Heart right ventricle (tissue), 16 donors: ENCODE data around the gene AP1M2. TPM values are rescaled to one million over a fixed set of nuclear protein-coding genes. Genes with fewer than 3 reads are reported as not detected.
A peak's percentile ranks its signal among the peaks of the same experiment; 100 is the strongest.

Experiments used
- ATAC-seq, 8 donors: fragments of 200-7000 bp; cut with Tn5 transposase; one replicate each; pipeline ENCODE4 v1.9.1; 2020; ENCODE audit warnings: mild to moderate bottlenecking in 8 of 8, moderate library complexity in 8 of 8, moderate number of reproducible peaks in 1 of 8
- DNase-seq, 2 donors: peaks; one replicate each; pipeline ENCODE4 v3.0.0-alpha.2; 2020
- H3K27ac ChIP-seq, 10 donors: fragments of 200-600 bp; sonication (generic) in 2 of 10; one replicate each; pipeline versions ENCODE4 v1.5.0 to v1.8.0; 2020 to 2022; ENCODE audit warnings: mild to moderate bottlenecking in 3 of 10
- H3K27me3 ChIP-seq, 7 donors: fragments of 200-600 bp; one replicate each; pipeline ENCODE4 v1.8.0; 2021 to 2022; ENCODE audit warnings: mild to moderate bottlenecking in 2 of 7
- H3K36me3 ChIP-seq, 9 donors: fragments of 200-600 bp; sonication (generic) in 1 of 9; one replicate each; pipeline versions ENCODE4 v1.5.0 to v1.8.0; 2020 to 2022; ENCODE audit warnings: mild to moderate bottlenecking in 2 of 9
- H3K4me1 ChIP-seq, 9 donors: fragments of 200-600 bp; sonication (generic) in 1 of 9; one replicate each; pipeline versions ENCODE4 v1.5.0 to v1.8.0; 2020 to 2022; ENCODE audit warnings: mild to moderate bottlenecking in 4 of 9
- H3K4me3 ChIP-seq, 10 donors: fragments of 200-600 bp; sonication (generic) in 2 of 10; one replicate each; pipeline versions ENCODE4 v1.5.0 to v1.8.0; 2020 to 2022; ENCODE audit warnings: mild to moderate bottlenecking in 7 of 10, moderate library complexity in 2 of 10
- H3K9me3 ChIP-seq, 11 donors: fragments of 200-600 bp in 10 of 11; sonication (generic) in 2 of 11; one replicate each; pipeline versions ENCODE4 v1.5.0 to v1.8.0; 2013 to 2022; ENCODE audit warnings: mild to moderate bottlenecking in 2 of 11, control low read depth in 1 of 11, moderate library complexity in 1 of 11
- CTCF ChIP-seq, 9 donors: fragments of 200-600 bp; sonication (generic) in 2 of 9; IDR thresholded peaks; one replicate each; pipeline versions ENCODE4 v1.5.0 to v1.8.0; 2021 to 2022; ENCODE audit warnings: antibody characterized with exemption in 9 of 9, mild to moderate bottlenecking in 5 of 9, moderate library complexity in 1 of 9
- WGBS, 2 donors: extraction: QIAGEN DNeasy Blood & Tissue Kit; methylation state at CpG; one replicate each; pipeline ENCODE4 v1.1.7; 2013; ENCODE audit warnings: inconsistent platforms in 1 of 2; 5-methylcytosine and 5-hydroxymethylcytosine counted together
- intact Hi-C, 10 donors: fragments of 100-400 bp; cut with DNase I; formaldehyde crosslinking; loops; one replicate each; pipeline versions ENCODE4 v1.11.1 to v1.14.2; 2022
- polyA plus RNA-seq, 2 donors: library from polyadenylated mRNA; stranded (reverse); fragments of 200-250 nt; gene quantifications; one replicate each; pipeline ENCODE4 v1.2.3, GENCODE V29; 2013
- total RNA-seq, 10 donors: library from RNA; stranded (reverse); fragmentation: NEBNext Ultra II Directional in 3 of 10; extraction: Animal tissue kit (Norgen Biotek cat#: 25700) in 3 of 10; gene quantifications; one replicate each; pipeline versions ENCODE4 v1.2.1 to v1.2.4, GENCODE V29; 2021 to 2023
- donor health status: Arrhythmogenic right ventricular cardiomyopathy.
- donor health status: ischemic (EF 13 %, LVEDD 7.1; RV severe dilation, severe dysfunction).
- donor health status: healthy with polysubstance abuse.
- donor health status: DM: no; HTN: yes; CAD: no.
- donor health status: DM: no; HTN: no; CAD: no.
- donor health status: ischemic (EF 25% LVEDD 6.9; RV normal size, moderate dysfunction).
- donor health status: ischemic (EF 25% LVEDD 5.7; RV mildly dilated, moderate dysfunction).
- donor health status: healthy.
- donor health status: DM: yes; HTN: yes; CAD: no.
- donor health status: Ischemic cardiomyopathy.
- donor health status: ischemic (EF 35%, LVEDD 5.7; RV mildly dilated, moderate dysfunction).
- donor health status: nonischemic (EF 11% LVEDD 7.7; RV severe dilation, severe dysfunction).
- donor health status: DM: yes; HTN: yes; CAD: no.
- donor health status: PGD.
- donor health status: ischemic (EF 29% LVEDD 5.4; RV normal size, mild dysfunction).
- donor health status: nonischemic (EF 23%, LVEDD 6.1; RV moderate dilation, normal function).

Gene AP1M2
- total and polyA plus RNA-seq, 12 donors: not detected

GRCh38 chr19:10557603-10558197, 29.4 kb downstream of the AP1M2 start:
- no peak for ATAC-seq
- H3K4me1 ChIP-seq: peaks cover 0 to 23% (median 0%) of the 10 kb centered on the region in 9 donors
- intact Hi-C loops: no loop called here
- H3K4me3 ChIP-seq: no peak overlapping the region
- H3K36me3 ChIP-seq: peaks cover 0 to 98% (median 46%) of the 10 kb centered on the region in 9 donors
- no peak overlapping the region for H3K27ac ChIP-seq
- H3K27me3 ChIP-seq: no peaks in the 10 kb centered on the region
- no peak for DNase-seq
- 94 to 96% methylated on average over 33 of the region's 33 CpGs for WGBS, 2 donors
- no peaks in the 10 kb centered on the region for H3K9me3 ChIP-seq
- no peak for TF ChIP-seq CTCF (IDR thresholded peaks at IDR 0.05)

GRCh38 chr19:10555610-10555973, 31.5 kb downstream of the AP1M2 start:
- Histone ChIP-seq H3K4me3 (no peak overlapping the region), H3K4me1 (peaks cover 0 to 24% (median 0%) of the 10 kb centered on the region in 9 donors), H3K36me3 (peaks cover 0 to 100% (median 59%) of the 10 kb centered on the region in 9 donors), H3K27me3 (no peaks in the 10 kb centered on the region), H3K9me3 (no peaks in the 10 kb centered on the region), H3K27ac (no peak overlapping the region)
- intact Hi-C loops: no loop called here
- DNase-seq (no peak), ATAC-seq (no peak)
- 75 to 82% methylated on average over 7 of the region's 7 CpGs for WGBS, 2 donors
- TF ChIP-seq CTCF (IDR thresholded peaks at IDR 0.05): no peak

- intact Hi-C loops: no loop called here
- Histone ChIP-seq H3K27ac (peak overlapping the region in 1 of 10 donors; percentile 71), H3K27me3 (no peaks in the 10 kb centered on the region), H3K9me3 (no peaks in the 10 kb centered on the region), H3K4me1 (peaks cover 0 to 24% (median 0%) of the 10 kb centered on the region in 9 donors), H3K36me3 (peaks cover 0 to 100% (median 58%) of the 10 kb centered on the region in 9 donors), H3K4me3 (no peak overlapping the region)
- 86 to 88% methylated on average over 30 of the region's 30 CpGs for whole genome bisulfite sequencing, 2 donors
- no peak for DNase-seq
- no peak for ATAC-seq
- no peak for TF ChIP-seq CTCF (IDR thresholded peaks at IDR 0.05)
These were observed 32.1 kb downstream of the AP1M2 start for GRCh38 chr19:10554760-10555609.

GRCh38 chr19:10553943-10554381, 33.1 kb downstream of the AP1M2 start:
- no peak for TF ChIP-seq CTCF (IDR thresholded peaks at IDR 0.05)
- ATAC-seq (peak in 4 of 8 donors; percentile 5 to 30 (median 10)), DNase-seq (no peak)
- 59 to 66% methylated on average over 12 of the region's 12 CpGs for WGBS, 2 donors
- Histone ChIP-seq H3K9me3 (no peaks in the 10 kb centered on the region), H3K36me3 (peaks cover 0 to 100% (median 58%) of the 10 kb centered on the region in 9 donors), H3K4me3 (no peak overlapping the region), H3K27ac (peak overlapping the region in 1 of 10 donors; percentile 71), H3K27me3 (no peaks in the 10 kb centered on the region), H3K4me1 (peaks cover 0 to 24% (median 0%) of the 10 kb centered on the region in 9 donors)
- intact Hi-C loops: no loop called here
